ENCODE data around the gene USP54. TPM values are rescaled to one million over a fixed set of nuclear protein-coding genes. Genes with fewer than 3 reads are reported as not detected.
"Not testable (repeated sequence)": the region's sequence is repeated elsewhere in the genome, so short reads cannot be mapped to it uniquely, and the experiment has no call there.

USP54 gene
- total RNA-seq, 4 donors from 2014 or later, result 109 to 168 (median 114) TPM

- in situ Hi-C loops (cut with MboI; ENCODE audit: low pct_ligation_motif_present in 1 of 4, low pct_unique_long_range_greater_than_20kb in 1 of 4, low sequenced_read_pairs in 3 of 4) (no loop called here), intact Hi-C loops (cut with DNase I; ENCODE audit: low total_unique reads) (no loop called here)
- Histone ChIP-seq H3K4me3 (peak overlapping the region in 1 of 4 donors; percentile 2), H3K4me1 (peaks cover 16 to 70% (median 45%) of the 10 kb centered on the region in 4 donors), H3K27me3 (no peaks in the 10 kb centered on the region), H3K27ac (peak overlapping the region; percentile 82 to 86 (median 84)), H3K9me3 (no peaks in the 10 kb centered on the region), H3K36me3 (no peaks in the 10 kb centered on the region)
- TF ChIP-seq EP300 (IDR thresholded peaks at IDR 0.05; ENCODE audit: low read depth) (no peak), POLR2AphosphoS5 (IDR thresholded peaks at IDR 0.05) (peak in 2 of 3 donors; percentile 47 to 58), POLR2A (IDR thresholded peaks at IDR 0.05) (no peak)
- 0 to 22% methylated on average over 1 of the region's 1 CpG for whole genome bisulfite sequencing, 2 donors (ENCODE audit: low coverage in 1 of 2)
- DNase-seq, result peak; percentile 38
Observed at GRCh38 chr10:73586583-73586984, 4.6 kb downstream of the USP54 start.

DNA sequence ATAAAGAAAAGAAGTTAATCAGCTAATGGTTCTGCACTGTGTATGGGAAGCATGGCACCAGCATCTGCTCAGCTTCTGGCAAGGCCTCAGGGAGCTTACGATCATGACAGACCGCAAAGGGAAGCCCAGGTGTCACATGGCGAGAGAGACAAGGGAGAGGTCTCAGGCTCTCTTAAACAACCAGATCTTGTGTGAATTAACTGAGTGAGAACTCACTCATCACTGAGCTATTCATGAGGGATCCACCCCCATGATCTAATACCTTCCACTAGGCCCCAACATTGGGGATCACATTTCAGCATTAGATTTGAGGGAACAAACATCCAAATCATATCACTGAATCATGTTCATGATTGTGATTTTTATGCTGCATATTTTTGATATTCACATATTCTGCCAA is 5.8 kb downstream of the USP54 start:
- H3K4me1 ChIP-seq, result peaks cover 15 to 59% (median 36%) of the 10 kb centered on the region in 4 donors
- 100% methylated on average over 3 of the region's 3 CpGs; no CpG with 5 or more reads in 1 of the 2 donors for WGBS, 2 donors (ENCODE audit: low coverage in 1 of 2)
- no peaks in the 10 kb centered on the region for H3K36me3 ChIP-seq
- intact Hi-C loops (cut with DNase I; ENCODE audit: low total_unique reads), result no loop called here
- H3K9me3 ChIP-seq, result no peaks in the 10 kb centered on the region
- DNase-seq, result no peak
- in situ Hi-C loops (cut with MboI; ENCODE audit: low pct_ligation_motif_present in 1 of 4, low pct_unique_long_range_greater_than_20kb in 1 of 4, low sequenced_read_pairs in 3 of 4), result no loop called here
- TF ChIP-seq POLR2AphosphoS5 (IDR thresholded peaks at IDR 0.05), result no peak
- no peak for TF ChIP-seq EP300 (IDR thresholded peaks at IDR 0.05; ENCODE audit: low read depth)
- TF ChIP-seq, protein P1, sequence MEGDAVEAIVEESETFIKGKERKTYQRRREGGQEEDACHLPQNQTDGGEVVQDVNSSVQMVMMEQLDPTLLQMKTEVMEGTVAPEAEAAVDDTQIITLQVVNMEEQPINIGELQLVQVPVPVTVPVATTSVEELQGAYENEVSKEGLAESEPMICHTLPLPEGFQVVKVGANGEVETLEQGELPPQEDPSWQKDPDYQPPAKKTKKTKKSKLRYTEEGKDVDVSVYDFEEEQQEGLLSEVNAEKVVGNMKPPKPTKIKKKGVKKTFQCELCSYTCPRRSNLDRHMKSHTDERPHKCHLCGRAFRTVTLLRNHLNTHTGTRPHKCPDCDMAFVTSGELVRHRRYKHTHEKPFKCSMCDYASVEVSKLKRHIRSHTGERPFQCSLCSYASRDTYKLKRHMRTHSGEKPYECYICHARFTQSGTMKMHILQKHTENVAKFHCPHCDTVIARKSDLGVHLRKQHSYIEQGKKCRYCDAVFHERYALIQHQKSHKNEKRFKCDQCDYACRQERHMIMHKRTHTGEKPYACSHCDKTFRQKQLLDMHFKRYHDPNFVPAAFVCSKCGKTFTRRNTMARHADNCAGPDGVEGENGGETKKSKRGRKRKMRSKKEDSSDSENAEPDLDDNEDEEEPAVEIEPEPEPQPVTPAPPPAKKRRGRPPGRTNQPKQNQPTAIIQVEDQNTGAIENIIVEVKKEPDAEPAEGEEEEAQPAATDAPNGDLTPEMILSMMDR (IDR thresholded peaks at IDR 0.05), result no peak
- no peak for TF ChIP-seq POLR2A (IDR thresholded peaks at IDR 0.05)
- H3K4me3 ChIP-seq, result no peak overlapping the region
- H3K27ac ChIP-seq, result peak overlapping the region; percentile 82 to 86 (median 84)
- H3K27me3 ChIP-seq, result no peaks in the 10 kb centered on the region

DNA sequence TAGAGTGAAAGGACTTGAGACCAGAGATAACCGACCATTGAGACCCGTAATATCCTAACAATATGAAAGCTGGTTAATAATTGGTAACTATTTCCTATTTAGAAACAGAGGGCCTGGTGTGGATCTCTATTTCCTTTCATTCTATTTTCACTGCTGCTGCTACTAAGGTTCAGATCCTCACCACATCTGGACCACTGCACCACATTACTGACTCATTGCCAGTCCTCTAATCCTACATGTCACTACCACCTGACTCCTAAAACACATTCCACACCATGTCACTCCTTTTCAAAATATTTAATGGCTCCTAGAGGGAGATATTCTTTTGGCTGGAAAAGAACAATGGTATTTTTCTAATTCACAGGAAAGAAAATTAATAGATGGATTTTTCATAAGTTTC is 6.4 kb downstream of the USP54 start:
- no peaks in the 10 kb centered on the region for H3K9me3 ChIP-seq
- peaks cover 15 to 53% (median 31%) of the 10 kb centered on the region in 4 donors for H3K4me1 ChIP-seq
- H3K4me3 ChIP-seq, result no peak overlapping the region
- TF ChIP-seq POLR2A (IDR thresholded peaks at IDR 0.05) (no peak), EP300 (IDR thresholded peaks at IDR 0.05; ENCODE audit: low read depth) (no peak), POLR2AphosphoS5 (IDR thresholded peaks at IDR 0.05) (no peak)
- TF ChIP-seq, protein P1 (IDR thresholded peaks at IDR 0.05), result no peak
- intact Hi-C loops (cut with DNase I; ENCODE audit: low total_unique reads) (no loop called here), in situ Hi-C loops (cut with MboI; ENCODE audit: low pct_ligation_motif_present in 1 of 4, low pct_unique_long_range_greater_than_20kb in 1 of 4, low sequenced_read_pairs in 3 of 4) (no loop called here)
- DNase-seq, result no peak
- no peaks in the 10 kb centered on the region for H3K36me3 ChIP-seq
- H3K27me3 ChIP-seq, result no peaks in the 10 kb centered on the region
- peak overlapping the region in 2 of 4 donors; percentile 5 to 86 for H3K27ac ChIP-seq
- WGBS, 2 donors (ENCODE audit: low coverage in 1 of 2), result 94 to 97% methylated on average over 2 of the region's 2 CpGs

DNA sequence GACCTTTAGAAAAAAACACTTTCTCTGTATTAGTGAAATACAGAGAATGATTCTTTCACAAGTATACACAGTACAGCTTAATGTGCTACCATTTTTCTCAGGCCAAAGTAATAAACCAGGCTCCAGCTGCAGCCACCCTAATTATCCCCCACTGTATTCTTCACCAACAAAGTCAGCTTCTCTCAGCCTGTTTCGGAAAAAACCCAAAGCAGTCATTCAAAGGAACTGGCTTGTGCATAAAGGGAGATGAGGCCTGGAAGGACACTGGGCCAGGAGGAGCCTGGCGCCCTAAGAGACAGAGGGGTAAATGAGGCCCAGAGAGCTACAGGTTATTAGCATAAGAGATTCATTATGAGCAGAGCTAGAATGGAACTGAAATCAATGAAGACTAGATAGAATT is 9.2 kb downstream of the USP54 start:
- H3K4me1 ChIP-seq, result peaks cover 22 to 42% (median 28%) of the 10 kb centered on the region in 4 donors
- DNase-seq, result no peak
- H3K9me3 ChIP-seq, result no peaks in the 10 kb centered on the region
- no peaks in the 10 kb centered on the region for H3K36me3 ChIP-seq
- H3K4me3 ChIP-seq, result no peak overlapping the region
- H3K27me3 ChIP-seq, result no peaks in the 10 kb centered on the region
- WGBS, 2 donors (ENCODE audit: low coverage in 1 of 2), result 80 to 85% methylated on average over 1 to 2 of the region's 2 CpGs
- TF ChIP-seq POLR2AphosphoS5 (IDR thresholded peaks at IDR 0.05) (no peak), EP300 (IDR thresholded peaks at IDR 0.05; ENCODE audit: low read depth) (no peak), POLR2A (IDR thresholded peaks at IDR 0.05) (no peak)
- TF ChIP-seq, protein P1 (IDR thresholded peaks at IDR 0.05), result no peak
- in situ Hi-C loops (cut with MboI; ENCODE audit: low pct_ligation_motif_present in 1 of 4, low pct_unique_long_range_greater_than_20kb in 1 of 4, low sequenced_read_pairs in 3 of 4), result no loop called here
- no peak overlapping the region for H3K27ac ChIP-seq
- intact Hi-C loops (cut with DNase I; ENCODE audit: low total_unique reads), result no loop called here

DNA sequence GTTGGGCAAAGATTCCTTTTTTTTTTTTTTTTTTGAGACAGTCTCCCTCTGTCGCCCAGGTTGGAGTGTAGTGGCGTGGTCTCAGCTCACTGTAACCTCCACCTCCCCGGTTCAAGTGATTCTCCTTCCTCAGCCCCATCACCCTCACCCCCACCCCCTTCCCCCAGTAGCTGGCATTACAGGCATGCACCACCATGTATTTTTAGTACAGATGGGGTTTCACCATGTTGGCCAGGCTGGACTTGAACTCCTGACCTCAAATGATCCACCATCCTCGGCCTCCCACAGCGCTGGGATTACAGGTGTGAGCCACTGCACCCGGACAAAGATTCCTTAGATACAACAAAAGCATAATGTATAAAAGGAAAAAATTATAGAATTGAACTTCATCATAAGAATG is 12.2 kb downstream of the USP54 start:
- H3K36me3 ChIP-seq; H3K4me3 ChIP-seq; DNase-seq; H3K27me3 ChIP-seq; in situ Hi-C loops (cut with MboI; ENCODE audit: low pct_ligation_motif_present in 1 of 4, low pct_unique_long_range_greater_than_20kb in 1 of 4, low sequenced_read_pairs in 3 of 4); H3K9me3 ChIP-seq; intact Hi-C loops (cut with DNase I; ENCODE audit: low total_unique reads): not testable (repeated sequence)
- WGBS, 2 donors (ENCODE audit: low coverage in 1 of 2), result 92 to 100% methylated on average over 1 to 6 of the region's 6 CpGs
- Histone ChIP-seq H3K4me1 (peaks cover 16 to 54% (median 43%) of the 10 kb centered on the region in 4 donors), H3K27ac (peak overlapping the region in 2 of 4 donors; percentile 82 to 88)
